Measurements from ENCODE around the gene RPL28.

- TF ChIP-seq CTCF (IDR thresholded peaks at IDR 0.05) = no peak
- TF ChIP-seq SP1 (CRISPR knock-in tag; conservative IDR thresholded peaks at IDR 0.05) = no peak
- no peak for TF ChIP-seq ARID4B (CRISPR knock-in tag; IDR thresholded peaks at IDR 0.05; ENCODE audit: borderline replicate concordance)
- no peak for TF ChIP-seq USF1 (CRISPR knock-in tag; IDR thresholded peaks at IDR 0.05)
- no peak for TF ChIP-seq NR1H2 (CRISPR knock-in tag; IDR thresholded peaks at IDR 0.05)
- no peak for TF ChIP-seq PRDM15 (CRISPR knock-in tag; IDR thresholded peaks at IDR 0.05)
- no peak for TF ChIP-seq CREB1 (CRISPR knock-in tag; IDR thresholded peaks at IDR 0.05)
- no peak for TF ChIP-seq STAT6 (CRISPR knock-in tag; conservative IDR thresholded peaks at IDR 0.05; ENCODE audit: low read depth)
- no peak for TF ChIP-seq MAX (CRISPR knock-in tag; IDR thresholded peaks at IDR 0.05)
- no peak for TF ChIP-seq PREB (CRISPR knock-in tag; IDR thresholded peaks at IDR 0.05; ENCODE audit: borderline replicate concordance)
- no peak for TF ChIP-seq ZNF281 (CRISPR knock-in tag; IDR thresholded peaks at IDR 0.05)
- no peak for TF ChIP-seq ZBTB21 (CRISPR knock-in tag; IDR thresholded peaks at IDR 0.05; ENCODE audit: borderline replicate concordance)
- TF ChIP-seq AFF4 (CRISPR knock-in tag; IDR thresholded peaks at IDR 0.05; ENCODE audit: borderline replicate concordance) = no peak
- TF ChIP-seq JAZF1 (CRISPR knock-in tag; IDR thresholded peaks at IDR 0.05) = no peak
Measured at GRCh38 chr19:55443045-55443823, 57.5 kb downstream of the RPL28 start, which contains the start of gene SHISA7.
